ENCODE results near the gene GTF3C1. TPM values are rescaled to one million over a fixed set of nuclear protein-coding genes. Genes with fewer than 3 reads are reported as not detected.
A peak's percentile ranks its signal among the peaks of the same experiment; 100 is the strongest.

Gene GTF3C1
- total and polyA plus RNA-seq, 4 donors, result 15.3 to 28.0 (median 22.2) TPM

- Histone ChIP-seq H3K27me3 (ENCODE audit: control insufficient read depth in 4 of 4, insufficient read depth in 4 of 4, low read length in 3 of 4) (no peaks in the 10 kb centered on the region), H3K27ac (ENCODE audit: low read depth in 1 of 2, low read length in 2 of 2) (peak overlapping the region in 1 of 2 donors; percentile 5), H3K4me3 (ENCODE audit: low read depth in 1 of 3, low read length in 3 of 3) (no peak overlapping the region), H3K36me3 (ENCODE audit: control insufficient read depth in 4 of 4, insufficient read depth in 3 of 4, low read depth in 1 of 4, low read length in 3 of 4) (peaks cover 6 to 88% (median 52%) of the 10 kb centered on the region in 4 donors), H3K4me1 (ENCODE audit: control insufficient read depth in 4 of 4, insufficient read depth in 4 of 4, low read length in 3 of 4) (no peaks in the 10 kb centered on the region), H3K9ac (ENCODE audit: low read depth in 1 of 2, low read length in 2 of 2) (no peak overlapping the region), H3K9me3 (ENCODE audit: control insufficient read depth in 4 of 4, low read length in 3 of 4) (no peaks in the 10 kb centered on the region)
- DNase-seq (ENCODE audit: low spot score), result no peak
- 81% methylated on average over 28 of the region's 28 CpGs for WGBS
- TF ChIP-seq GABPA (IDR thresholded peaks at IDR 0.05 in 1 of 2, conservative IDR thresholded peaks at IDR 0.05 in 1 of 2) (no peak), RAD21 (IDR thresholded peaks at IDR 0.05) (no peak), RXRA (IDR thresholded peaks at IDR 0.05) (peak; percentile 78 to 80), CTCF (IDR thresholded peaks at IDR 0.05; ENCODE audit: low read depth, low read length, missing input control) (no peak), ZBTB33 (IDR thresholded peaks at IDR 0.05) (no peak), FOXA1 (IDR thresholded peaks at IDR 0.05) (no peak), HNF4A (conservative IDR thresholded peaks at IDR 0.05) (no peak), ATF3 (IDR thresholded peaks at IDR 0.05) (no peak), HNF4G (IDR thresholded peaks at IDR 0.05) (no peak), YY1 (IDR thresholded peaks at IDR 0.05) (no peak), MAX (IDR thresholded peaks at IDR 0.05) (peak; percentile 28), TAF1 (conservative IDR thresholded peaks at IDR 0.05) (no peak), NR2F2 (IDR thresholded peaks at IDR 0.05) (peak; percentile 94), EGR1 (IDR thresholded peaks at IDR 0.05; ENCODE audit: low read depth in 2 of 2) (no peak), SP1 (IDR thresholded peaks at IDR 0.05) (no peak), FOXA2 (IDR thresholded peaks at IDR 0.05) (no peak), JUND (IDR thresholded peaks at IDR 0.05) (peak; percentile 66 to 68)
- TF ChIP-seq, protein P1, sequence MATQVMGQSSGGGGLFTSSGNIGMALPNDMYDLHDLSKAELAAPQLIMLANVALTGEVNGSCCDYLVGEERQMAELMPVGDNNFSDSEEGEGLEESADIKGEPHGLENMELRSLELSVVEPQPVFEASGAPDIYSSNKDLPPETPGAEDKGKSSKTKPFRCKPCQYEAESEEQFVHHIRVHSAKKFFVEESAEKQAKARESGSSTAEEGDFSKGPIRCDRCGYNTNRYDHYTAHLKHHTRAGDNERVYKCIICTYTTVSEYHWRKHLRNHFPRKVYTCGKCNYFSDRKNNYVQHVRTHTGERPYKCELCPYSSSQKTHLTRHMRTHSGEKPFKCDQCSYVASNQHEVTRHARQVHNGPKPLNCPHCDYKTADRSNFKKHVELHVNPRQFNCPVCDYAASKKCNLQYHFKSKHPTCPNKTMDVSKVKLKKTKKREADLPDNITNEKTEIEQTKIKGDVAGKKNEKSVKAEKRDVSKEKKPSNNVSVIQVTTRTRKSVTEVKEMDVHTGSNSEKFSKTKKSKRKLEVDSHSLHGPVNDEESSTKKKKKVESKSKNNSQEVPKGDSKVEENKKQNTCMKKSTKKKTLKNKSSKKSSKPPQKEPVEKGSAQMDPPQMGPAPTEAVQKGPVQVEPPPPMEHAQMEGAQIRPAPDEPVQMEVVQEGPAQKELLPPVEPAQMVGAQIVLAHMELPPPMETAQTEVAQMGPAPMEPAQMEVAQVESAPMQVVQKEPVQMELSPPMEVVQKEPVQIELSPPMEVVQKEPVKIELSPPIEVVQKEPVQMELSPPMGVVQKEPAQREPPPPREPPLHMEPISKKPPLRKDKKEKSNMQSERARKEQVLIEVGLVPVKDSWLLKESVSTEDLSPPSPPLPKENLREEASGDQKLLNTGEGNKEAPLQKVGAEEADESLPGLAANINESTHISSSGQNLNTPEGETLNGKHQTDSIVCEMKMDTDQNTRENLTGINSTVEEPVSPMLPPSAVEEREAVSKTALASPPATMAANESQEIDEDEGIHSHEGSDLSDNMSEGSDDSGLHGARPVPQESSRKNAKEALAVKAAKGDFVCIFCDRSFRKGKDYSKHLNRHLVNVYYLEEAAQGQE (IDR thresholded peaks at IDR 0.05), result no peak
Observed at GRCh38 chr16:27470567-27471431, 78.9 kb downstream of the GTF3C1 start.

Measured in liver (tissue), 9 donors.